OCI-LY7 (cell line): ENCODE results near the gene CPNE1. TPM values are rescaled to one million over a fixed set of nuclear protein-coding genes. Genes with fewer than 3 reads are reported as not detected.

ENCODE experiments used
- BruUV-seq: library from RNA; stranded (reverse); fragments of 400-500 nt; replicated peaks from 2 replicates; lab custom pipeline; 2021; lab: Mats Ljungman, UMichigan
- CTCF ChIA-PET: fragments of 300-600 bp; sonication (Branson Sonifier 250); formaldehyde crosslinking; loops from one replicate; lab custom pipeline; 2022; ENCODE audit warnings: antibody characterized with exemption; ENCODE audit not compliant: unreplicated experiment; lab: Charles Lee
- POLR2A ChIA-PET: fragments of 300-600 bp; sonication (Branson Sonifier 250); formaldehyde crosslinking; loops from one replicate; lab custom pipeline; 2022; ENCODE audit warnings: antibody characterized with exemption; lab: Charles Lee
- DNase-seq: peaks from one replicate; pipeline ENCODE4 v3.0.0-alpha.2; 2015; ENCODE audit warnings: low spot score
- H2AFZ ChIP-seq: fragments of 200-600 bp; sonication (generic), shearing (Covaris generic); 2 replicates; pipeline ENCODE4 v1.6.1; 2014; ENCODE audit warnings: mild to moderate bottlenecking, antibody characterized with exemption, low read length, moderate library complexity
- H3K27ac ChIP-seq: fragments of 200-600 bp; sonication (generic); 2 replicates; pipeline ENCODE4 v1.5.1; 2014; ENCODE audit warnings: mixed run types, low read depth, mild to moderate bottlenecking, moderate library complexity, low read length, inconsistent platforms; ENCODE audit not compliant: poor library complexity, severe bottlenecking
- H3K36me3 ChIP-seq: fragments of 200-600 bp; sonication (generic); 2 replicates; pipeline ENCODE4 v1.6.1; 2014; ENCODE audit warnings: mild to moderate bottlenecking, antibody characterized with exemption, low read length, moderate library complexity, mixed read lengths; ENCODE audit not compliant: insufficient read depth
- H3K4me1 ChIP-seq: fragments of 200-600 bp; sonication (generic); 2 replicates; pipeline ENCODE4 v1.5.1; 2014; ENCODE audit warnings: mild to moderate bottlenecking, low read length; ENCODE audit not compliant: insufficient read depth, poor library complexity, severe bottlenecking
- H3K4me2 ChIP-seq: fragments of 200-600 bp; sonication (generic); 2 replicates; pipeline ENCODE4 v1.6.1; 2014; ENCODE audit warnings: mild to moderate bottlenecking, low read length
- H3K4me3 ChIP-seq: fragments of 200-600 bp; sonication (generic); 2 replicates; pipeline ENCODE4 v1.5.1; 2014; ENCODE audit warnings: mild to moderate bottlenecking, low read depth, low read length; ENCODE audit not compliant: poor library complexity, severe bottlenecking
- H3K79me2 ChIP-seq: fragments of 200-600 bp; sonication (generic); 2 replicates; pipeline ENCODE4 v1.6.1; 2016; ENCODE audit warnings: low read depth, mild to moderate bottlenecking, low read length, moderate library complexity, mixed read lengths; ENCODE audit not compliant: insufficient read depth
- H3K9me2 ChIP-seq: fragments of 200-600 bp; sonication (generic); 2 replicates; pipeline ENCODE4 v1.6.1; 2016; ENCODE audit warnings: mild to moderate bottlenecking, low read length, mixed read lengths; ENCODE audit not compliant: insufficient read depth
- H3K9me3 ChIP-seq: fragments of 200-600 bp; sonication (generic); 2 replicates; pipeline ENCODE4 v1.6.1; 2014; ENCODE audit warnings: mild to moderate bottlenecking, mixed run types, low read length, mixed read lengths
- H4K20me1 ChIP-seq: fragments of 200-600 bp; sonication (generic); 2 replicates; pipeline ENCODE4 v1.6.1; 2014; ENCODE audit warnings: mild to moderate bottlenecking, antibody characterized with exemption, low read length, moderate library complexity, mixed read lengths; ENCODE audit not compliant: insufficient read depth
- EZH2phosphoT487 ChIP-seq: fragments of 200-600 bp; sonication (generic); IDR thresholded peaks from 2 replicates; pipeline ENCODE4 v1.6.1; 2018; ENCODE audit warnings: low read depth, borderline replicate concordance, mild to moderate bottlenecking, mixed run types, antibody characterized with exemption, low read length, moderate library complexity, mixed read lengths
- intact Hi-C: fragments of 100-400 bp; cut with micrococcal nuclease; formaldehyde crosslinking; loops from one replicate; pipeline ENCODE4 v1.10.0; 2022; ENCODE audit not compliant: unreplicated experiment
- total RNA-seq, 2 experiments: library from RNA; depleted of rRNA in 1 of 2; stranded (reverse); fragments of >200 nt in 1 of 2; shearing (Covaris generic) in 1 of 2; gene quantifications; 2 replicates each; pipeline ENCODE4 v1.2.3, GENCODE V29; 2014 to 2022
- TF ChIP-seq, protein P1 (sequence below): fragments of 200-600 bp; sonication (generic); conservative IDR thresholded peaks from 2 replicates; pipeline ENCODE4 v1.5.1; 2014; ENCODE audit warnings: mild to moderate bottlenecking, antibody characterized with exemption, low read length, moderate library complexity, mixed read lengths

Gene CPNE1
- total RNA-seq, 2 experiments from 2014 or later: 83.3 to 202 TPM

DNA sequence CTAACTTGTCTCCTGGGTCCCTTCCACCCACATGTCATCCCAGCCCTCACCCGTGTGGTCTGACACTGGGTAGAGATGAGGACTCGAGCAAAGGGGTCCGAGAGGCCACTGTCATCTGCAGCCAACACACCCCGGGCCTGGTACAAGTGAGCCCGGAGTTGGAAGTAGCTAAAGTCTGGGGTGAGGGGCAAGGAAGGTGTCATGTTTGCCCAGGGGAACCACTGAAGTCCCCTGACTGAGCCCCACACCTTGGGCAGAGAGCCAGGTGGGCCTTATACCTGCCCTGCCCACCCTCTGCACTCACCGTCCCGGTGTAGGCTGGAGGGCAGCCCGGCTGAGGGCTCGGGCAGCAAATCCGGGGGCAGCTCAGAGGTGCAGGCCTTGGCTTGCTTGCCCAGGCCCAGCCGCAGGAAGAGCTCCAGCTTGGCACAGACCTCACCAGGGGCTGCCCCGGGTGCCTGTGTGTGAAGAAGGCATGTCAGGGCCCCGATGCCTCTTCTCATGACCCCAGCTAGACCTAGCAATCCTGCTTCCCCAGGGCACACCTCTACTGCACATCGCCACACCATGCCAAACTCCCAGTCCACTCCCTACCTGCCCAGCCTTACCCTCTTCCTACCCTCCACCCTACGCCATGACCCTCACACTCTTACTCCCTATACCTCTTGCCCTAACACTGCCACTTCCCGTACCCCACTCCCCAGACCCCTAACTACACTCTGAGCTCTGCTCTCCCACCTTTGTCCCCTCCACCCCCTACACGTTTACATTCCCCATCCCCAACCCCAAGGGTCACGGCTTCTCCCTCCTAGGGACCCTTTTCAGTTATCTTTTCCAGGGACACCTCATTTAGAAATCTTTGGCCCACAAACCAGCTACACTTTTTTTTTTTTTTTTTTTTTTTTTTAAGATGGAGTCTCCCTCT is 80.8 kb downstream of the CPNE1 start:
- no peak for DNase-seq
- BruUV-seq: no TSS peak
- no peaks in the 10 kb centered on the region for H3K4me1 ChIP-seq
- intact Hi-C loops: no loop called here
- ChIA-PET POLR2A (interaction anchor here (1.0 to 1.1 kb wide), 2 partner anchors 15 to 21 kb away, joined by 3 to 4 read pairs; no protein-coding TSS in a partner anchor), CTCF (no interaction called here)
- no peaks in the 10 kb centered on the region for H3K9me3 ChIP-seq
- no peak overlapping the region for H3K4me3 ChIP-seq
- no peak overlapping the region for H3K27ac ChIP-seq
- H3K4me2 ChIP-seq: no peak overlapping the region
- no peaks in the 10 kb centered on the region for H4K20me1 ChIP-seq
- H3K79me2 ChIP-seq: no peaks in the 10 kb centered on the region
- no peak for TF ChIP-seq EZH2phosphoT487
- TF ChIP-seq, protein P1, sequence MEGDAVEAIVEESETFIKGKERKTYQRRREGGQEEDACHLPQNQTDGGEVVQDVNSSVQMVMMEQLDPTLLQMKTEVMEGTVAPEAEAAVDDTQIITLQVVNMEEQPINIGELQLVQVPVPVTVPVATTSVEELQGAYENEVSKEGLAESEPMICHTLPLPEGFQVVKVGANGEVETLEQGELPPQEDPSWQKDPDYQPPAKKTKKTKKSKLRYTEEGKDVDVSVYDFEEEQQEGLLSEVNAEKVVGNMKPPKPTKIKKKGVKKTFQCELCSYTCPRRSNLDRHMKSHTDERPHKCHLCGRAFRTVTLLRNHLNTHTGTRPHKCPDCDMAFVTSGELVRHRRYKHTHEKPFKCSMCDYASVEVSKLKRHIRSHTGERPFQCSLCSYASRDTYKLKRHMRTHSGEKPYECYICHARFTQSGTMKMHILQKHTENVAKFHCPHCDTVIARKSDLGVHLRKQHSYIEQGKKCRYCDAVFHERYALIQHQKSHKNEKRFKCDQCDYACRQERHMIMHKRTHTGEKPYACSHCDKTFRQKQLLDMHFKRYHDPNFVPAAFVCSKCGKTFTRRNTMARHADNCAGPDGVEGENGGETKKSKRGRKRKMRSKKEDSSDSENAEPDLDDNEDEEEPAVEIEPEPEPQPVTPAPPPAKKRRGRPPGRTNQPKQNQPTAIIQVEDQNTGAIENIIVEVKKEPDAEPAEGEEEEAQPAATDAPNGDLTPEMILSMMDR: no peak
- no peak overlapping the region for H2AFZ ChIP-seq
- no peaks in the 10 kb centered on the region for H3K9me2 ChIP-seq
- no peaks in the 10 kb centered on the region for H3K36me3 ChIP-seq

DNA sequence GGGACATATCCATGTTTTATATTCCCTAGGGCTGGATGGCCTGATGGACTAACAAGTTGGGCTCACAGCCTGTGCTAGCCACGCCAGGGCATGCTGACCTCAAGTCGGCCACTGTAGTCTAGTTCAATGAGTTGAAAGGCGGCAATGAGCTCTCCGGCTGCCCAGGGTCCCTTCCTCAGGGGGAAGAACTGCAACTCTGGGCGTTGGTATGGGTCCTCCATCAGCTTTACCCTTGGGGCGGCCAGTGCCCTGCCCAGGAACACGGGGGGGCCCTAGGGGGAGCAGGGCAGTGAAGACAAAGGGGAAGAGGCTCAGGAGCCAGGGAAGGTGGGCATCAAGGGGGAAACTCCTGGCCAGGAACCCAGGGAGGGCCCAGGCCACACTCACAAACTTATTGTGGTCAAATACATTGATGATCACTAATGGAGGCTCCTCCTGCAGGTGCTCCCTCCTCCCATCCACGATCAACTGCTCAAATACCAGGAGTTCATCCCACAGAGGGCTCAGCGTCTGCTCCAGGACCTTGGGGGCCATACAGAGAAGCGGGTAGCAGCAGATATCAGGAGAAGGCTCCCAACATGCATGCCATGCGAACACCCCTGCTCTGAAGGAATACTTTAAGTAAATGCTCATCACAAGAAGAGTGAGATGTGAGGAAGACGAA is 81.8 kb downstream of the CPNE1 start:
- BruUV-seq: no TSS peak
- TF ChIP-seq, protein P1: no peak
- TF ChIP-seq EZH2phosphoT487: no peak
- Histone ChIP-seq H3K4me3 (no peak overlapping the region), H3K79me2 (no peaks in the 10 kb centered on the region), H3K4me1 (no peaks in the 10 kb centered on the region), H2AFZ (no peak overlapping the region), H3K36me3 (no peaks in the 10 kb centered on the region), H3K27ac (no peak overlapping the region), H4K20me1 (no peaks in the 10 kb centered on the region), H3K9me3 (no peaks in the 10 kb centered on the region), H3K9me2 (no peaks in the 10 kb centered on the region), H3K4me2 (no peak overlapping the region)
- DNase-seq: no peak
- POLR2A ChIA-PET: no interaction called here
- intact Hi-C loops: no loop called here
- CTCF ChIA-PET: no interaction called here
